H1 (cell line): ENCODE data around the gene RNF187. TPM values are rescaled to one million over a fixed set of nuclear protein-coding genes. Genes with fewer than 3 reads are reported as not detected.

Experiments
- CTCF ChIA-PET: fragments of 300-600 bp; sonication (Branson Sonifier 250); formaldehyde crosslinking; loops from one replicate; lab custom pipeline; 2021; ENCODE audit not compliant: partially characterized antibody; lab: Charles Lee
- POLR2A ChIA-PET: fragments of 300-600 bp; sonication (Branson Sonifier 250); formaldehyde crosslinking; loops from one replicate; lab custom pipeline; 2021; ENCODE audit warnings: inconsistent platforms; ENCODE audit not compliant: partially characterized antibody; lab: Charles Lee
- DNase-seq, 2 experiments: peaks; one replicate each; pipeline versions ENCODE4 v3.0.0 to v3.0.0-alpha.2; 2010 to 2022; ENCODE audit warnings: low spot score in 2 of 2, low read depth in 1 of 2, mixed read lengths in 1 of 2
- FAIRE-seq: peaks from 2 replicates; lab custom pipeline; 2011; peaks lifted over from hg19 to GRCh38; lab: Jason Lieb, UNC
- H2AFZ ChIP-seq: 2 replicates; pipeline ENCODE4 v1.8.1; 2012; ENCODE audit warnings: low read length, inconsistent platforms
- H2AK5ac ChIP-seq: 2 replicates; pipeline ENCODE4 v1.6.1; 2013; ENCODE audit warnings: low read depth, low read length
- H2BK120ac ChIP-seq: replicated peaks from 2 replicates; pipeline ENCODE3; 2013; ENCODE audit warnings: low read depth, low read length, inconsistent platforms
- H2BK12ac ChIP-seq: 2 replicates; pipeline ENCODE4 v1.6.1; 2013; ENCODE audit warnings: low read depth, low read length
- H2BK15ac ChIP-seq: 2 replicates; pipeline ENCODE4 v1.6.1; 2013; ENCODE audit warnings: low read length
- H2BK20ac ChIP-seq: 2 replicates; pipeline ENCODE4 v1.6.1; 2013; ENCODE audit warnings: low read length
- H2BK5ac ChIP-seq: 2 replicates; pipeline ENCODE4 v1.6.1; 2013; ENCODE audit warnings: low read depth, low read length
- H3K14ac ChIP-seq: 2 replicates; pipeline ENCODE4 v1.6.1; 2013; ENCODE audit warnings: inconsistent platforms; ENCODE audit not compliant: insufficient read length
- H3K18ac ChIP-seq: 2 replicates; pipeline ENCODE4 v1.6.1; 2013; ENCODE audit warnings: low read length; ENCODE audit errors: extremely low read depth
- H3K23ac ChIP-seq: 2 replicates; pipeline ENCODE4 v1.6.1; 2013; ENCODE audit warnings: inconsistent platforms; ENCODE audit not compliant: insufficient read length
- H3K23me2 ChIP-seq: 2 replicates; pipeline ENCODE4 v1.6.1; 2013; ENCODE audit warnings: low read depth, low read length
- H3K27ac ChIP-seq: 2 replicates; pipeline ENCODE4 v1.6.1; 2011; ENCODE audit warnings: low read depth, low read length, inconsistent platforms
- H3K27me3 ChIP-seq, 4 experiments: replicated peaks in 1 of 4; 1 replicate in 1 of 4; 2 replicates in 3 of 4; pipeline versions ENCODE4 v1.6.1 to v1.8.1; 2011 to 2013; ENCODE audit warnings: low read length in 3 of 4, mild to moderate bottlenecking in 3 of 4, inconsistent platforms in 2 of 4, mixed read lengths in 2 of 4, moderate library complexity in 1 of 4; ENCODE audit not compliant: control insufficient read depth in 3 of 4, insufficient read depth in 3 of 4; ENCODE audit errors: extremely low read depth in 1 of 4
- H3K36me3 ChIP-seq, 4 experiments: 2 replicates each; pipeline versions ENCODE4 v1.6.1 to v1.8.1; 2011 to 2013; ENCODE audit warnings: mild to moderate bottlenecking in 4 of 4, low read length in 3 of 4, moderate library complexity in 2 of 4, control low read depth in 1 of 4, inconsistent platforms in 1 of 4; ENCODE audit not compliant: insufficient read depth in 4 of 4, control insufficient read depth in 2 of 4
- H3K4ac ChIP-seq: replicated peaks from 2 replicates; pipeline ENCODE3; 2013; ENCODE audit warnings: low read length, low read depth, mixed read lengths, inconsistent platforms; ENCODE audit not compliant: insufficient read length
- H3K4me1 ChIP-seq, 4 experiments: replicated peaks in 1 of 4; 1 replicate in 1 of 4; 2 replicates in 3 of 4; pipeline versions ENCODE4 v1.6.1 to v1.8.1; 2011 to 2013; ENCODE audit warnings: low read length in 3 of 4, inconsistent platforms in 2 of 4, mixed read lengths in 1 of 4; ENCODE audit not compliant: insufficient read depth in 4 of 4, control insufficient read depth in 3 of 4
- H3K4me2 ChIP-seq, 2 experiments: 2 replicates each; pipeline versions ENCODE4 v1.6.1 to v1.8.1; 2011 to 2013; ENCODE audit warnings: low read depth in 2 of 2, low read length in 2 of 2, control low read depth in 1 of 2, inconsistent platforms in 1 of 2, mild to moderate bottlenecking in 1 of 2; ENCODE audit not compliant: insufficient read depth in 1 of 2
- H3K4me3 ChIP-seq, 4 experiments: fragments of 200-600, 300-600 bp in 1 of 4; sonication (generic), shearing (Covaris generic), sonication (Bioruptor Twin) in 1 of 4; 2 replicates each; pipeline versions ENCODE4 v1.5.1 to v1.8.1; 2011 to 2016; ENCODE audit warnings: low read length in 4 of 4, low read depth in 3 of 4, control low read depth in 2 of 4, inconsistent platforms in 2 of 4, mild to moderate bottlenecking in 2 of 4, mixed read lengths in 1 of 4, moderate library complexity in 1 of 4; ENCODE audit not compliant: insufficient read depth in 2 of 4; ENCODE audit errors: extremely low read depth in 1 of 4
- H3K56ac ChIP-seq: replicated peaks from 2 replicates; pipeline ENCODE3; 2013; ENCODE audit warnings: low read depth, mild to moderate bottlenecking, mixed read lengths, low read length, inconsistent platforms; ENCODE audit not compliant: insufficient read length
- H3K79me1 ChIP-seq: 2 replicates; pipeline ENCODE4 v1.6.1; 2013; ENCODE audit warnings: low read depth, low read length, control low read depth
- H3K79me2 ChIP-seq, 2 experiments: 2 replicates each; pipeline versions ENCODE4 v1.6.1 to v1.8.1; 2012 to 2013; ENCODE audit warnings: low read length in 2 of 2, mild to moderate bottlenecking in 2 of 2, inconsistent platforms in 1 of 2; ENCODE audit not compliant: insufficient read depth in 2 of 2, control insufficient read depth in 1 of 2
- H3K9ac ChIP-seq, 4 experiments: replicated peaks in 1 of 4; 1 replicate in 1 of 4; 2 replicates in 3 of 4; pipeline versions ENCODE4 v1.6.1 to v1.8.1; 2011 to 2013; ENCODE audit warnings: low read depth in 3 of 4, low read length in 3 of 4, control low read depth in 2 of 4, mild to moderate bottlenecking in 2 of 4, moderate library complexity in 2 of 4, inconsistent platforms in 1 of 4; ENCODE audit errors: extremely low read depth in 1 of 4
- H3K9me3 ChIP-seq, 2 experiments: 2 replicates each; pipeline versions ENCODE4 v1.6.1 to v1.8.1; 2012 to 2013; ENCODE audit warnings: mild to moderate bottlenecking in 2 of 2, moderate library complexity in 2 of 2, control low read depth in 1 of 2, inconsistent platforms in 1 of 2, low read depth in 1 of 2, low read length in 1 of 2, mixed read lengths in 1 of 2; ENCODE audit not compliant: insufficient read depth in 2 of 2
- H4K20me1 ChIP-seq, 2 experiments: replicated peaks in 1 of 2; 2 replicates each; pipeline versions ENCODE3 to v1.8.1; 2011 to 2013; ENCODE audit warnings: inconsistent platforms in 2 of 2, low read length in 2 of 2, mild to moderate bottlenecking in 1 of 2; ENCODE audit not compliant: insufficient read depth in 2 of 2, control insufficient read depth in 1 of 2
- H4K5ac ChIP-seq: 2 replicates; pipeline ENCODE4 v1.6.1; 2013; ENCODE audit warnings: low read length, low read depth, mixed read lengths, inconsistent platforms; ENCODE audit not compliant: insufficient read length
- H4K8ac ChIP-seq: 2 replicates; pipeline ENCODE4 v1.8.0; 2013; ENCODE audit warnings: mild to moderate bottlenecking, moderate library complexity, low read length, inconsistent platforms; ENCODE audit not compliant: insufficient read depth; ENCODE audit errors: extremely low read depth
- H4K91ac ChIP-seq: replicated peaks from 2 replicates; pipeline ENCODE3; 2013; ENCODE audit warnings: low read length, mixed read lengths, inconsistent platforms; ENCODE audit not compliant: insufficient read length
- ASH2L ChIP-seq: fragments of 200-600, 300-600 bp; sonication (generic); IDR thresholded peaks from one replicate; pipeline ENCODE4 v1.7.1; 2017; ENCODE audit warnings: low read length
- GABPA ChIP-seq: IDR thresholded peaks from 2 replicates; pipeline ENCODE4 v1.6.1; 2011; ENCODE audit warnings: mild to moderate bottlenecking, low read length, moderate library complexity, borderline replicate concordance; ENCODE audit not compliant: insufficient read depth
- HDAC2 ChIP-seq, 2 experiments: fragments of 300-600 bp in 1 of 2; sonication (generic) in 1 of 2; IDR thresholded peaks; 2 replicates each; pipeline ENCODE4 v1.6.1; 2011 to 2012; ENCODE audit warnings: low read depth in 2 of 2, low read length in 2 of 2, mild to moderate bottlenecking in 2 of 2, moderate library complexity in 2 of 2, borderline replicate concordance in 1 of 2, inconsistent platforms in 1 of 2
- KDM4A ChIP-seq: IDR thresholded peaks from one replicate; pipeline ENCODE4 v1.7.1; 2012; ENCODE audit warnings: low read depth, mild to moderate bottlenecking, moderate library complexity, low read length, inconsistent platforms; ENCODE audit not compliant: severe bottlenecking
- POLR2A ChIP-seq, 2 experiments: IDR thresholded peaks; 1 replicate in 1 of 2; 2 replicates in 1 of 2; pipeline ENCODE4 v1.6.1; 2011; ENCODE audit warnings: low read depth in 2 of 2, low read length in 2 of 2, mild to moderate bottlenecking in 2 of 2; ENCODE audit errors: control extremely low read depth in 1 of 2
- RXRA ChIP-seq: IDR thresholded peaks from 2 replicates; pipeline ENCODE4 v1.6.1; 2011; ENCODE audit warnings: low read depth, mild to moderate bottlenecking, low read length, moderate library complexity; ENCODE audit not compliant: insufficient read depth
- SUZ12 ChIP-seq: fragments of 200-600 bp; sonication (generic); IDR thresholded peaks from 2 replicates; pipeline ENCODE4 v1.6.1; 2012; ENCODE audit warnings: mild to moderate bottlenecking, inconsistent platforms, low read length, moderate library complexity, mixed read lengths
- USF2 ChIP-seq: IDR thresholded peaks from 2 replicates; pipeline ENCODE4 v1.6.1; 2011; ENCODE audit warnings: low read length, improper control_type of control experiment
- YY1 ChIP-seq: IDR thresholded peaks from 2 replicates; pipeline ENCODE4 v1.6.1; 2011; ENCODE audit warnings: low read depth, mild to moderate bottlenecking, low read length
- WGBS, 2 experiments: shearing (Covaris generic) in 1 of 2; methylation state at CpG; one replicate each; pipeline versions ENCODE4 v1.1.6 to v1.1.7; 2013 to 2015; ENCODE audit warnings: low lambda C conversion rate in 2 of 2, mixed read lengths in 2 of 2, inconsistent platforms in 1 of 2, low coverage in 1 of 2, missing lambda C conversion rate in 1 of 2; ENCODE audit not compliant: insufficient replicate concordance in 2 of 2, insufficient coverage in 1 of 2, insufficient read length in 1 of 2; ENCODE audit errors: extremely low coverage in 1 of 2, missing lambda C conversion rate in 1 of 2; 5-methylcytosine and 5-hydroxymethylcytosine counted together
- polyA plus RNA-seq, 7 experiments: library from polyadenylated mRNA; depleted of rRNA in 3 of 7; stranded (reverse) in 5 of 7; unstranded in 2 of 7; fragments of >200 nt in 5 of 7; fragments of 200-250 nt in 2 of 7; gene quantifications; 1 replicate in 5 of 7; 2 replicates in 1 of 7; 4 replicates in 1 of 7; pipeline versions ENCODE4 v1.2.1 to v1.2.3, GENCODE V29; 2011 to 2013; ENCODE audit warnings: missing spikeins in 2 of 7, mixed read lengths in 2 of 7
- total RNA-seq: library from RNA; stranded (reverse); fragmentation: NEBNext Ultra II Directional; extraction: Animal tissue kit (Norgen Biotek cat#: 25700); gene quantifications from 2 replicates; pipeline ENCODE4 v1.2.1, GENCODE V29; 2021

The RNF187 gene
- total and polyA plus RNA-seq, 2 of the 8 experiments (the other 6 are each of a cell fraction or from before 2014, with no cell fraction given) = 47.0 to 113 TPM

GRCh38 chr1:228445843-228446650, 41.1 kb upstream of the RNF187 start:
- Histone ChIP-seq H3K9me3 (no peaks in the 10 kb centered on the region), H3K4ac (no peak overlapping the region), H2BK120ac (no peak overlapping the region), H3K79me2 (no peaks in the 10 kb centered on the region), H2BK20ac (no peak overlapping the region), H3K27ac (no peak overlapping the region), H4K20me1 (no peaks in the 10 kb centered on the region), H2BK5ac (no peak overlapping the region; the same call in 1 of the 2 replicates), H2AFZ (peak overlapping the region; percentile 63; the same call in 1 of the 2 replicates), H2AK5ac (no peak overlapping the region), H3K79me1 (no peaks in the 10 kb centered on the region), H3K56ac (no peak overlapping the region), H2BK12ac (no peak overlapping the region), H3K27me3 (peaks cover 12 to 76% (median 52%) of the 10 kb centered on the region in 4 experiments), H3K4me2 (peak overlapping the region; percentile 71 to 100), H3K36me3 (no peaks in the 10 kb centered on the region), H4K5ac (no peak overlapping the region), H3K4me3 (peak overlapping the region; percentile 31 to 71 (median 54)), H3K9ac (peak overlapping the region in 1 of 4 experiments; percentile 41; a peak in 1 of 7 replicates), H4K91ac (no peak overlapping the region), H3K14ac (no peak overlapping the region), H3K23me2 (peaks cover 8% of the 10 kb centered on the region), H3K4me1 (peaks cover 0 to 11% (median 2%) of the 10 kb centered on the region in 4 experiments; a peak in 5 of 7 replicates), H3K18ac (no peak overlapping the region; the same call in 1 of the 2 replicates), H3K23ac (no peak overlapping the region), H2BK15ac (no peak overlapping the region), H4K8ac (no peak overlapping the region)
- 3% methylated on average over 51 of the region's 51 CpGs; no CpG with 5 or more reads in 1 of the 2 experiments for WGBS, 2 experiments
- ChIA-PET POLR2A (interaction anchor here (0.7 to 7.8 kb wide), 9 partner anchors 9 to 69 kb away, joined by 3 to 82 read pairs (median 4); partner anchors contain the start of gene TRIM11), CTCF (interaction anchor here (0.6 to 3.9 kb wide), 9 partner anchors 10 to 70 kb away, joined by 3 to 23 read pairs (median 3); partner anchors contain the start of gene RNF187)
- peak in 1 of 2 experiments; percentile 70 for DNase-seq
- no peak for FAIRE-seq
- TF ChIP-seq RXRA (no peak), YY1 (no peak), POLR2A (IDR thresholded peaks at IDR 0.05; ENCODE audit: control extremely low read depth in 1 of 2, low read depth in 2 of 2, low read length in 2 of 2) (peak in 1 of 2 experiments; percentile 41; a peak in 1 of 3 replicates), HDAC2 (IDR thresholded peaks at IDR 0.05; ENCODE audit: borderline replicate concordance in 1 of 2, low read depth in 2 of 2, low read length in 2 of 2) (0 out of 4 replicates have a peak, but pooled peaks of 1 of the 2 experiments have one; percentile 40), SUZ12 (peak; percentile 83), ASH2L (peak; percentile 40), KDM4A (peak; percentile 50), USF2 (peak; percentile 56; the same call in 1 of the 2 replicates), GABPA (0 out of 2 replicates have a peak, but pooled peaks have one; percentile 9)
